GM12878 (cell line): ENCODE results near the gene DEF6. TPM values are rescaled to one million over a fixed set of nuclear protein-coding genes. Genes with fewer than 3 reads are reported as not detected.

Source experiments
- ATAC-seq: fragments of 200-7000 bp; cut with Tn5 transposase; 3 replicates; pipeline ENCODE4 v1.9.1; 2020; ENCODE audit warnings: mild to moderate bottlenecking, moderate library complexity
- BruUV-seq: library from RNA; stranded (reverse); fragments of 400-500 nt; replicated peaks from 2 replicates; lab custom pipeline; 2021; lab: Mats Ljungman, UMichigan
- CTCF ChIA-PET: fragments of 300-600 bp; sonication (Branson Sonifier 250); formaldehyde crosslinking; extraction: SDS; loops from one replicate; lab custom pipeline; 2021; ENCODE audit warnings: inconsistent platforms; lab: Yijun Ruan, JAX
- POLR2A ChIA-PET: fragments of 350-600 bp; formaldehyde crosslinking; extraction: SDS; loops from one replicate; lab custom pipeline; 2021; ENCODE audit warnings: inconsistent platforms; lab: Charles Lee
- RAD21 ChIA-PET: fragments of 300-600 bp; sonication (Branson Sonifier 250); formaldehyde crosslinking; loops from one replicate; lab custom pipeline; 2023; ENCODE audit warnings: antibody characterized with exemption; ENCODE audit not compliant: unreplicated experiment; lab: Charles Lee
- SMC1A ChIA-PET: fragments of 300-600 bp; sonication (Branson Sonifier 250); formaldehyde crosslinking; loops from one replicate; lab custom pipeline; 2023; ENCODE audit not compliant: unreplicated experiment, uncharacterized antibody; lab: Charles Lee
- DNase-seq: peaks from one replicate; pipeline ENCODE4 v3.0.0-alpha.2; 2011; ENCODE audit warnings: low read depth, low spot score
- FAIRE-seq: peaks from 3 replicates; lab custom pipeline; 2011; peaks lifted over from hg19 to GRCh38; lab: Jason Lieb, UNC
- H2AFZ ChIP-seq: 2 replicates; pipeline ENCODE4 v1.6.0; 2011; ENCODE audit warnings: low read depth, low read length, control low read depth; ENCODE audit not compliant: control insufficient read depth
- H3K27ac ChIP-seq: 2 replicates; pipeline ENCODE4 v1.5.1; 2011; ENCODE audit warnings: control low read depth; ENCODE audit not compliant: control insufficient read depth, insufficient read depth
- H3K27me3 ChIP-seq, 2 experiments: replicated peaks in 1 of 2; 2 replicates each; pipeline versions ENCODE4 v1.6.0 to v1.6.1; 2011; ENCODE audit warnings: low read length in 1 of 2; ENCODE audit not compliant: control insufficient read depth in 2 of 2, insufficient read depth in 2 of 2
- H3K36me3 ChIP-seq, 2 experiments: 2 replicates each; pipeline ENCODE4 v1.5.1; 2011; ENCODE audit warnings: low read length in 1 of 2; ENCODE audit not compliant: control insufficient read depth in 2 of 2, insufficient read depth in 2 of 2
- H3K4me1 ChIP-seq: 2 replicates; pipeline ENCODE4 v1.6.1; 2011; ENCODE audit warnings: mild to moderate bottlenecking, low read length, moderate library complexity, mixed read lengths; ENCODE audit not compliant: control insufficient read depth, insufficient read depth
- H3K4me2 ChIP-seq: 2 replicates; pipeline ENCODE4 v1.6.0; 2011; ENCODE audit warnings: control low read depth; ENCODE audit not compliant: control insufficient read depth, insufficient read depth
- H3K4me3 ChIP-seq: fragments of 200-600 bp; sonication (generic); 2 replicates; pipeline ENCODE4 v1.5.1; 2016
- H3K79me2 ChIP-seq: 2 replicates; pipeline ENCODE4 v1.6.0; 2011; ENCODE audit warnings: low read length; ENCODE audit not compliant: control insufficient read depth, insufficient read depth
- H3K9ac ChIP-seq: 2 replicates; pipeline ENCODE4 v1.8.0; 2011; ENCODE audit warnings: low read length, control low read depth, mixed read lengths; ENCODE audit not compliant: control insufficient read depth, insufficient read depth
- H3K9me3 ChIP-seq: replicated peaks from 3 replicates; pipeline ENCODE4 v1.5.1; 2011; ENCODE audit warnings: mild to moderate bottlenecking, low read length; ENCODE audit not compliant: control insufficient read depth, insufficient read depth
- H4K20me1 ChIP-seq: 2 replicates; pipeline ENCODE4 v1.6.0; 2011; ENCODE audit not compliant: control insufficient read depth, insufficient read depth
- CTCF ChIP-seq, 3 experiments: IDR thresholded peaks in 2 of 3; conservative IDR thresholded peaks in 1 of 3; 2 replicates each; pipeline ENCODE4 v1.5.1; 2011; ENCODE audit warnings: low read depth in 3 of 3, low read length in 3 of 3, mild to moderate bottlenecking in 3 of 3, control low read depth in 2 of 3, moderate library complexity in 2 of 3, inconsistent platforms in 1 of 3, mixed read lengths in 1 of 3; ENCODE audit not compliant: control insufficient read depth in 2 of 3, insufficient read depth in 1 of 3; ENCODE audit errors: extremely low read depth in 1 of 3
- MEF2B ChIP-seq: fragments of 450-650 bp; IDR thresholded peaks from 2 replicates; pipeline ENCODE4 v1.6.1; 2018; ENCODE audit warnings: mild to moderate bottlenecking, moderate library complexity; ENCODE audit not compliant: partially characterized antibody, poor library complexity, severe bottlenecking
- NR2C2 ChIP-seq: IDR thresholded peaks from 2 replicates; pipeline ENCODE4 v1.6.1; 2011; ENCODE audit warnings: borderline replicate concordance, low read depth; ENCODE audit not compliant: control insufficient read depth, insufficient read length
- PML ChIP-seq: IDR thresholded peaks from 2 replicates; pipeline ENCODE4 v1.6.1; 2012; ENCODE audit warnings: low read length, inconsistent platforms
- SMAD1 ChIP-seq: fragments of 450-650 bp; IDR thresholded peaks from 2 replicates; pipeline ENCODE4 v1.6.1; 2018; ENCODE audit warnings: mild to moderate bottlenecking, low read depth; ENCODE audit not compliant: partially characterized antibody
- WGBS: methylation state at CpG from one replicate; pipeline ENCODE4 v1.1.6; 2016; ENCODE audit warnings: low lambda C conversion rate; ENCODE audit not compliant: insufficient replicate concordance, insufficient coverage; ENCODE audit errors: missing lambda C conversion rate; 5-methylcytosine and 5-hydroxymethylcytosine counted together
- in situ Hi-C: fragments of 300-500 bp; cut with MboI; formaldehyde crosslinking; loops from 9 replicates; pipeline ENCODE4 v1.14.3; 2018; ENCODE audit warnings: mixed read lengths
- intact Hi-C: fragments of 100-400 bp; cut with micrococcal nuclease; formaldehyde crosslinking; loops from one replicate; pipeline ENCODE4 v1.14.2; 2022; ENCODE audit not compliant: unreplicated experiment
- polyA plus RNA-seq, 11 experiments: library from polyadenylated mRNA; depleted of rRNA in 4 of 11; unstranded in 6 of 11; stranded (reverse) in 5 of 11; fragments of >200 nt; fragmentation: Nextera tagmentation in 4 of 11; fragmentation: Illumina TruSeq in 1 of 11; extraction: Ambion mirVana in 4 of 11; extraction: Trizol in 1 of 11; gene quantifications; 1 replicate in 1 of 11; 2 replicates in 10 of 11; pipeline versions ENCODE4 v1.2.1 to v1.2.3, GENCODE V29; 2011 to 2016; ENCODE audit warnings: inconsistent platforms in 2 of 11, missing spikeins in 2 of 11, low read depth in 1 of 11
- total RNA-seq, 4 experiments: library from RNA; depleted of rRNA in 3 of 4; stranded (reverse); fragments of >200 nt in 3 of 4; fragmentation: Illumina TruSeq in 1 of 4; extraction: Trizol in 1 of 4; gene quantifications; 2 replicates each; pipeline versions ENCODE4 v1.2.1 to v1.2.3, GENCODE V29; 2013 to 2021

Gene DEF6
- total and polyA plus RNA-seq, 10 of the 15 experiments (the other 5 are each of a cell fraction or from before 2014, with no cell fraction given): 3.3 to 69.5 (median 48.8) TPM

- ATAC-seq: peak; percentile 23
- BruUV-seq: no TSS peak
- no peak for FAIRE-seq
Observed at GRCh38 chr6:35258858-35259193, 38.8 kb upstream of the DEF6 start.

More at GRCh38 chr6:35258858-35259193, 38.8 kb upstream of the DEF6 start:
- Histone ChIP-seq H2AFZ (peak overlapping the region; percentile 99), H3K79me2 (peaks cover 23% of the 10 kb centered on the region), H4K20me1 (no peaks in the 10 kb centered on the region), H3K27me3 (no peaks in the 10 kb centered on the region), H3K4me1 (no peaks in the 10 kb centered on the region; the same call in 1 of the 2 replicates), H3K27ac (peak overlapping the region; percentile 85), H3K4me3 (peak overlapping the region; percentile 70), H3K9me3 (no peaks in the 10 kb centered on the region), H3K4me2 (peak overlapping the region; percentile 87), H3K36me3 (no peaks in the 10 kb centered on the region), H3K9ac (peak overlapping the region; percentile 84)
- ChIA-PET RAD21 (interaction anchor here (1.0 to 1.7 kb wide), 5 partner anchors 40 to 69 kb away, joined by 3 to 9 read pairs (median 5); no protein-coding TSS in a partner anchor), SMC1A (interaction anchor here (0.7 to 1.3 kb wide), 4 partner anchors 10 to 362 kb away, joined by 3 read pairs; no protein-coding TSS in a partner anchor), CTCF (interaction anchor here (0.9 to 5.0 kb wide), 8 partner anchors 11 to 191 kb away, joined by 3 to 52 read pairs (median 6); partner anchors contain the start of gene DEF6)
- in situ Hi-C loops: no loop called here
- DNase-seq: no peak
- no peak for TF ChIP-seq MEF2B
- TF ChIP-seq SMAD1: no peak
- TF ChIP-seq NR2C2: no peak
- TF ChIP-seq CTCF (IDR thresholded peaks at IDR 0.05 in 2 of 3, conservative IDR thresholded peaks at IDR 0.05 in 1 of 3; ENCODE audit: control insufficient read depth in 2 of 3, extremely low read depth in 1 of 3, insufficient read depth in 1 of 3, low read depth in 3 of 3, low read length in 3 of 3): no peak
- TF ChIP-seq PML: no peak
- TF ChIP-seq, all 136 proteins: peak for 0
- intact Hi-C loops: no loop called here
- POLR2A ChIA-PET: interaction anchor here (0.9 to 2.9 kb wide), 6 partner anchors 9 to 45 kb away, joined by 3 to 10 read pairs (median 5); partner anchors contain the start of gene DEF6
- 1% methylated on average over 20 of the region's 20 CpGs for WGBS
